GM12865 (cell line): ENCODE results near the gene BTBD9.

Experiments
- DNase-seq: peaks from one replicate; pipeline ENCODE4 v3.0.0; 2010; ENCODE audit warnings: low read depth
- H3K4me3 ChIP-seq: 2 replicates; pipeline ENCODE4 v1.5.1; 2011; ENCODE audit warnings: mild to moderate bottlenecking, low read depth, low read length, control low read depth
- TF ChIP-seq, protein P1 (sequence below): IDR thresholded peaks from 2 replicates; pipeline ENCODE4 v1.5.1; 2011; ENCODE audit warnings: low read length, control low read depth, low read depth, inconsistent platforms; ENCODE audit not compliant: insufficient read depth; ENCODE audit errors: missing control alignments

The BTBD9 gene

DNA sequence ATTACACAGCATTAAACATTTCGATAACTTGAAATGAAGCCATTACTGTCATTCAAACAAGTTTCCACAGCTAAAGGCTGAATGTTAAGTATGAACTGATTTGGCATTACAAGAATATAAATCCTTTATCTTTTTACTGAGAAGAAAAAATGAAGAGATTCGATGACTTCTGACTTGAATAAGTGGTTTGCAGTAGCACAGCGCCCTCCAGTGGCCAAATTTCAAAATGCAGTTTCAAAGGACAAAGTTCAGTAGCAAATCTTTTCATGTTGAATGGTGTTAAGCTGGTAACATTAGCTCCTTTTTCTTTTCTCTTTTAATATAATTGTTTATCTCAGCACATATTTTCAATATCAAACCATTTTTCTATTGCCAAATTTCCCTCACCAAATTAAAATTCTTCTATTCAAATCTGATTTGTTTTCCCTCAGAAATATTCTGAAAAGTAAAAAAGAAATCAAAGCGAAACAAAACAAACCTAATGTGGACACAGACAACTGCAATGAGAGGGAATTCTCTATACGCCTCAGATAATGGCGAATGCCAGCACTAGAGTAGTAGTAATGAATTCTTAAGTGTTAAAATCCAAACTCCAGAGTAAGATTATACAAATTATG lies 145.7 kb downstream of the BTBD9 start:
- TF ChIP-seq, protein P1, sequence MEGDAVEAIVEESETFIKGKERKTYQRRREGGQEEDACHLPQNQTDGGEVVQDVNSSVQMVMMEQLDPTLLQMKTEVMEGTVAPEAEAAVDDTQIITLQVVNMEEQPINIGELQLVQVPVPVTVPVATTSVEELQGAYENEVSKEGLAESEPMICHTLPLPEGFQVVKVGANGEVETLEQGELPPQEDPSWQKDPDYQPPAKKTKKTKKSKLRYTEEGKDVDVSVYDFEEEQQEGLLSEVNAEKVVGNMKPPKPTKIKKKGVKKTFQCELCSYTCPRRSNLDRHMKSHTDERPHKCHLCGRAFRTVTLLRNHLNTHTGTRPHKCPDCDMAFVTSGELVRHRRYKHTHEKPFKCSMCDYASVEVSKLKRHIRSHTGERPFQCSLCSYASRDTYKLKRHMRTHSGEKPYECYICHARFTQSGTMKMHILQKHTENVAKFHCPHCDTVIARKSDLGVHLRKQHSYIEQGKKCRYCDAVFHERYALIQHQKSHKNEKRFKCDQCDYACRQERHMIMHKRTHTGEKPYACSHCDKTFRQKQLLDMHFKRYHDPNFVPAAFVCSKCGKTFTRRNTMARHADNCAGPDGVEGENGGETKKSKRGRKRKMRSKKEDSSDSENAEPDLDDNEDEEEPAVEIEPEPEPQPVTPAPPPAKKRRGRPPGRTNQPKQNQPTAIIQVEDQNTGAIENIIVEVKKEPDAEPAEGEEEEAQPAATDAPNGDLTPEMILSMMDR = peak; percentile 66
- peak; percentile 88 for DNase-seq
- no peak overlapping the region for H3K4me3 ChIP-seq

DNA sequence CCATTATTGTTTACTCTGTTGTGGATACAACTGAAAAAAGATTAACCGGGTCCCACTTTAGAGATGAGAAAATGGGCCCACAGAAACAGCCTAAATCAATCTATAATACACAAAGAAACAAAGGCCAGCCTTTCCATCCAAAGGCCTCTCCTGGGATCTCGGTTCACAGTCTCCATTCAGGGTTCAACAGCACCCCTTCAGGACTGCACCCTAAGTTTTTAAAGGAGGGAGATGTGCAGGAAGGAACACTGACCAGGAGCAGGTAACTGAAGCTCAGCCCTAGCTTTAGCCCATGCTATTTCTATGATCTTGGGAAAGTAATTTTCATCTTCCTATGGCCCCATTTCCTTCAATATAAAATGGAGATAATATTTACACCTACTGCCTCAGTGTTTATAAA lies 147.7 kb downstream of the BTBD9 start:
- no peak for DNase-seq
- TF ChIP-seq, protein P1 = no peak
- no peak overlapping the region for H3K4me3 ChIP-seq

DNA sequence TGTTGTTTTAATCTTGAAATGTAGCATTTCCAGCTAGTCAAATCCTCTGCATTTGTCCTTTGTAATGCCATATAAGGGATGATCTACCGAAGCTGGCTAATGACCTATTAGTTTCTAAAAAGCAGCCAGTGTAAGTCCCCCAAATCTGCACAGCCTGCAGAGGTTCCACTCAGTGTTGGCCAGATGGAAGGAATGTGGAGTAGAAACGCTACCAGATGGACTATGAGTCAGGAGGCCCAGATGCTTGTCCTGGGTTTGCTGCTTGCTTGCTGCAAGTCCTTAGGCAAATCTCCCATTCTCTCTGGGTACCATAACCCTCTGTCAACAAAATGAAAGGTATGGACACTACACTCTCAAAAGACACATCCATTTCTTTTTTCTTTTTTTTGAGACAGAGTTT lies 149.8 kb downstream of the BTBD9 start:
- no peak overlapping the region for H3K4me3 ChIP-seq
- TF ChIP-seq, protein P1 = no peak
- no peak for DNase-seq

DNA sequence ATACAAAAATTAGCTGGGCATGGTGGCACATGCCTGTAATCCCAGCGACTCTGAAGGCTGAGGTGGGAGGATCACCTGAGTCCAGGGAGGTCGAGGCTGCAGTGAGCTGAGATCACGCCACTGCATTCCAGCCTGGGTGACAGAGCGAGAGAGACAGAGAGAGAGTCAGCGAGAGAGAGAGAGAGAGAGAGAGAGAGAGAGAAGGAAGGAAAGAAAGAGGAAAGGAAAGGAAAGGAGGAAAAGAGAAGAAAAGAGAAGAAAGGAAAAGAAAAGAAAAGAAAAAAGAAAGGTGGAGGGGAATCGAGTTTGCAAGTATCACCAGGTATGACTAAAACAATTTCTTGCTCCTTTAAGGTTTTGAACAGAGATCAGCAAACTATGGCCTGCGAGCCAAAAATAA lies 152.3 kb downstream of the BTBD9 start:
- TF ChIP-seq, protein P1 = no peak
- no peak for DNase-seq
- no peak overlapping the region for H3K4me3 ChIP-seq

DNA sequence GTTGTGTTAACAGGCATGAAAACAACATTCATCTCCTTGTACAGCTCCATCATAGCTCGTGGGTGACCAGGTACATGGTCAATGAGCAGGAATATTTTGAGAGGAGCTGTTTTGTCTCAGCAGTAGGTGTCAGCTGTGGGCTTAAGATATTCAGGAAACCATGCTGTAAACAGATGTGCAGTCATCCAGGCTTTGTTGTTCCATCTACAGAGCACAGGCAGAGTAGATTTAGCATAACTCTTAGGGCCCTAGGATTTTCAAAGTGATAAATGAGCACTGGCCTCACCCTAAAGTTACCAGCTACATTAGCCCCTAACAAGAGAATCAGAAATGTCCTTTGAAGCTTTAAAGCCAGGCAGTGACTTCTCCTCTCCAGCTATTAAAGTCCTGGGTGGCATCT lies 154.2 kb downstream of the BTBD9 start:
- H3K4me3 ChIP-seq = no peak overlapping the region
- no peak for DNase-seq
- TF ChIP-seq, protein P1 = no peak

DNA sequence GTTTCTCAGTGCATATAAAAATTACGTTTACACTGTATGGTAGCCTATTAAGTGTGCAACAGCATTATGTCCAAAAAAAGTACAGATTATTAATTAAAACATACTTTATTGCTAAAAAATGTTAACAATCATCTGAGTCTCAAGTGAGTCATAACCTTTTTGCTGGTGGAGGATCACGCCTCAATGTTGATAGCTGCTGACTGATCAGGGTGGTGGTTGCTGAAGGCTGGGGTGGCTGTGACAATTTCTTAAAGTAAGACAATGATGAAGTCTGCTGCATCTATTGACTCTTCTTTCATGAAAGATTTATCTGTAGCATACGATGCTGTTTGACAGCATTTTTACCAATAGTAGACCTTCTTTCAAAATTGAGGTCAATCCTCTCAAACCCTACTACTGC lies 155.1 kb downstream of the BTBD9 start:
- TF ChIP-seq, protein P1 = no peak
- no peak overlapping the region for H3K4me3 ChIP-seq
- DNase-seq = no peak

DNA sequence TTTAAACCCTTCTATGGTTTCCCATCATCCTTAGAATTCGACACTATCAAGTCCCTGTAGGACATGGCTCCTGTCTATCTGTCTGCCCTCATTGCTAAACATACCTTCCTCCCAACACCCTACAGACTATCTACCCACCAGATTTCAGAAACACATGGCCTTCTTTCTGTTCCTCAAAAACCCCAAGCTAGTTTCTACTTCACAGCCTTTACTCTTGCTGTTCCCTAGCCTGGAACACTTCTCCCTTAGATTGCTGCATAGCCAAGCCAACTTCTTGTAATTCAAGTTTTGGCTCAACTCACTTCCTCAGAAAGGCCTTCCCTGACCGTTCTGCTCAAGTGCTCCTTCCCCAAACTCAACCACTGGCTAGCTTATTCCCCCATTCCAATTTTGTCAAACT lies 156.2 kb downstream of the BTBD9 start:
- TF ChIP-seq, protein P1 = no peak
- DNase-seq = peak; percentile 62
- H3K4me3 ChIP-seq = no peak overlapping the region
